SK-N-SH (cell line): ENCODE measurements around the gene GRAMD2A. TPM values are rescaled to one million over a fixed set of nuclear protein-coding genes. Genes with fewer than 3 reads are reported as not detected.

ENCODE experiments used
- CTCF ChIA-PET: fragments of 300-600, 350-600 bp; formaldehyde crosslinking; extraction: SDS; loops from one replicate; lab custom pipeline; 2021; lab: Yijun Ruan, JAX
- POLR2A ChIA-PET: fragments of 350-600 bp; sonication (Branson Sonifier 250); formaldehyde crosslinking; extraction: SDS; loops from one replicate; lab custom pipeline; 2020; ENCODE audit warnings: antibody characterized with exemption, inconsistent platforms; lab: Yijun Ruan, JAX
- DNase-seq: peaks from one replicate; pipeline ENCODE4 v3.0.0; 2012
- H2AFZ ChIP-seq: fragments of 200-600 bp; sonication (generic); 2 replicates; pipeline ENCODE4 v1.8.1; 2016; ENCODE audit warnings: antibody characterized with exemption, mild to moderate bottlenecking, low read depth
- H3F3A ChIP-seq: fragments of 200-600 bp; sonication (generic); replicated peaks from 2 replicates; pipeline ENCODE3; 2016; ENCODE audit warnings: antibody characterized with exemption, mild to moderate bottlenecking; ENCODE audit not compliant: insufficient read depth
- H3K27ac ChIP-seq, 2 experiments: fragments of 200-500 bp in 1 of 2; fragments of 200-600 bp in 1 of 2; sonication (Bioruptor generic) in 1 of 2; sonication (generic), shearing (Covaris generic) in 1 of 2; 2 replicates each; pipeline versions ENCODE4 v1.5.1 to v1.6.1; 2014 to 2016; ENCODE audit warnings: low read depth in 2 of 2, inconsistent platforms in 1 of 2, low read length in 1 of 2, mild to moderate bottlenecking in 1 of 2, mixed read lengths in 1 of 2
- H3K27me3 ChIP-seq: fragments of 200-600 bp; sonication (generic), shearing (Covaris generic); 2 replicates; pipeline ENCODE4 v1.6.1; 2016; ENCODE audit warnings: mixed run types; ENCODE audit not compliant: insufficient read depth
- H3K36me3 ChIP-seq, 2 experiments: fragments of 200-500 bp in 1 of 2; fragments of 200-600 bp in 1 of 2; sonication (Bioruptor generic) in 1 of 2; sonication (generic) in 1 of 2; replicated peaks in 1 of 2; 2 replicates each; pipeline versions ENCODE3 to v1.5.1; 2014 to 2016; ENCODE audit warnings: low read length in 1 of 2, mild to moderate bottlenecking in 1 of 2; ENCODE audit not compliant: insufficient read depth in 2 of 2, control insufficient read depth in 1 of 2
- H3K4me1 ChIP-seq, 2 experiments: fragments of 200-500 bp in 1 of 2; fragments of 200-600 bp in 1 of 2; sonication (Bioruptor generic) in 1 of 2; sonication (generic), shearing (Covaris generic) in 1 of 2; 2 replicates each; pipeline versions ENCODE4 v1.5.1 to v1.6.1; 2014 to 2016; ENCODE audit warnings: low read depth in 1 of 2, low read length in 1 of 2, mixed run types in 1 of 2; ENCODE audit not compliant: insufficient read depth in 2 of 2, control insufficient read depth in 1 of 2
- H3K4me2 ChIP-seq: fragments of 200-600 bp; sonication (generic), shearing (Covaris generic); 2 replicates; pipeline ENCODE4 v1.6.1; 2017; ENCODE audit warnings: mixed run types
- H3K4me3 ChIP-seq, 2 experiments: fragments of 200-500 bp in 1 of 2; fragments of 200-600 bp in 1 of 2; sonication (Bioruptor generic) in 1 of 2; sonication (generic), shearing (Covaris generic) in 1 of 2; 2 replicates each; pipeline versions ENCODE4 v1.5.1 to v1.8.1; 2014 to 2016; ENCODE audit warnings: low read depth in 2 of 2, inconsistent platforms in 1 of 2, low read length in 1 of 2, mild to moderate bottlenecking in 1 of 2, mixed read lengths in 1 of 2, moderate library complexity in 1 of 2
- H3K79me2 ChIP-seq: fragments of 200-600 bp; sonication (generic); 2 replicates; pipeline ENCODE4 v1.8.1; 2017; ENCODE audit warnings: mild to moderate bottlenecking; ENCODE audit not compliant: insufficient read depth
- H3K9ac ChIP-seq: fragments of 200-600 bp; sonication (generic); 2 replicates; pipeline ENCODE4 v1.6.1; 2017; ENCODE audit warnings: mixed run types
- H3K9me2 ChIP-seq: fragments of 200-600 bp; sonication (generic); 2 replicates; pipeline ENCODE4 v1.6.1; 2017; ENCODE audit warnings: mixed run types
- H3K9me3 ChIP-seq: fragments of 200-600 bp; sonication (generic); 2 replicates; pipeline ENCODE4 v1.6.1; 2017; ENCODE audit warnings: mixed run types, mild to moderate bottlenecking, moderate library complexity
- H4K20me1 ChIP-seq: fragments of 200-600 bp; sonication (generic); 2 replicates; pipeline ENCODE4 v1.6.1; 2017; ENCODE audit warnings: mild to moderate bottlenecking, mixed run types; ENCODE audit not compliant: insufficient read depth
- CHD2 ChIP-seq: fragments of 150-350 bp; IDR thresholded peaks from 2 replicates; pipeline ENCODE4 v1.6.1; 2018; ENCODE audit warnings: low read length; ENCODE audit not compliant: partially characterized antibody
- GABPA ChIP-seq: IDR thresholded peaks from 2 replicates; pipeline ENCODE4 v1.4.0; 2012; ENCODE audit warnings: low read depth, mild to moderate bottlenecking
- GATA2 ChIP-seq: sonication (generic); formaldehyde crosslinking; IDR thresholded peaks from 2 replicates; pipeline ENCODE4 v1.5.0; 2020; ENCODE audit warnings: mild to moderate bottlenecking, missing genetic modification reagents
- MXI1 ChIP-seq: IDR thresholded peaks from 2 replicates; pipeline ENCODE4 v1.6.1; 2012; ENCODE audit warnings: mild to moderate bottlenecking, low read depth, low read length, improper control_type of control experiment
- NFIC ChIP-seq: IDR thresholded peaks from 2 replicates; pipeline ENCODE4 v1.4.0; 2012; ENCODE audit warnings: borderline replicate concordance
- NRF1 ChIP-seq: IDR thresholded peaks from 2 replicates; pipeline ENCODE4 v1.6.1; 2012; ENCODE audit warnings: low read depth, mild to moderate bottlenecking, low read length
- POLR2AphosphoS5 ChIP-seq: IDR thresholded peaks from 2 replicates; pipeline ENCODE4 v1.6.1; 2012; ENCODE audit warnings: low read depth, low read length
- RAD21 ChIP-seq: IDR thresholded peaks from 2 replicates; pipeline ENCODE4 v1.6.1; 2012; ENCODE audit warnings: mild to moderate bottlenecking, low read length
- REST ChIP-seq: IDR thresholded peaks from 2 replicates; pipeline ENCODE4 v1.6.1; 2012; ENCODE audit warnings: mild to moderate bottlenecking, low read depth, low read length, moderate library complexity
- RXRA ChIP-seq: IDR thresholded peaks from 2 replicates; pipeline ENCODE4 v1.4.0; 2012; ENCODE audit warnings: low read depth, mild to moderate bottlenecking, borderline replicate concordance
- SIN3A ChIP-seq: IDR thresholded peaks from 2 replicates; pipeline ENCODE4 v1.6.1; 2012; ENCODE audit warnings: low read depth, mild to moderate bottlenecking, low read length, moderate library complexity, borderline replicate concordance
- TEAD4 ChIP-seq: IDR thresholded peaks from 2 replicates; pipeline ENCODE4 v1.4.0; 2012; ENCODE audit warnings: mild to moderate bottlenecking, borderline replicate concordance; ENCODE audit not compliant: insufficient read depth
- USF2 ChIP-seq: fragments of 150-350 bp; IDR thresholded peaks from 2 replicates; pipeline ENCODE4 v1.6.1; 2017; ENCODE audit warnings: antibody characterized with exemption, low read length, low read depth, borderline replicate concordance
- YY1 ChIP-seq: IDR thresholded peaks from 2 replicates; pipeline ENCODE4 v1.4.0; 2012; ENCODE audit warnings: low read depth, mild to moderate bottlenecking
- WGBS: methylation state at CpG from one replicate; pipeline ENCODE4 v1.1.6; 2017; ENCODE audit warnings: low lambda C conversion rate; 5-methylcytosine and 5-hydroxymethylcytosine counted together
- polyA plus RNA-seq, 3 experiments: library from polyadenylated mRNA; depleted of rRNA; stranded (reverse); fragments of >200 nt; gene quantifications; 2 replicates each; pipeline ENCODE4 v1.2.3, GENCODE V29; 2012
- TF ChIP-seq, protein P1 (sequence below): IDR thresholded peaks from 2 replicates; pipeline ENCODE4 v1.4.0; 2012; ENCODE audit warnings: low read depth, borderline replicate concordance

Gene GRAMD2A
- polyA plus RNA-seq, 1 of the 3 experiments (the other 2 are of a cell fraction) = 0.10 TPM

GRCh38 chr15:72124218-72124617 is 73.4 kb downstream of the GRAMD2A start:
- Histone ChIP-seq H3K79me2 (0 out of 2 replicates have a peak, but pooled peaks cover 13% of the 10 kb centered on the region), H3K4me3 (no peak overlapping the region), H3K9me2 (no peaks in the 10 kb centered on the region), H3K27ac (no peak overlapping the region), H2AFZ (no peak overlapping the region)
- POLR2A ChIA-PET = no interaction called here
- TF ChIP-seq TEAD4 = no peak
- no peak for TF ChIP-seq NFIC
- TF ChIP-seq NRF1 = no peak
- no peak for TF ChIP-seq POLR2AphosphoS5
- TF ChIP-seq RXRA = no peak
- TF ChIP-seq GATA2 (CRISPR knock-in tag) = no peak
- no peak for TF ChIP-seq CHD2
- no peak for TF ChIP-seq GABPA
- no peak for TF ChIP-seq USF2
- no peak for TF ChIP-seq REST
- TF ChIP-seq MXI1 = no peak
- no peak for TF ChIP-seq SIN3A
- no peak for TF ChIP-seq YY1
- TF ChIP-seq, protein P1, sequence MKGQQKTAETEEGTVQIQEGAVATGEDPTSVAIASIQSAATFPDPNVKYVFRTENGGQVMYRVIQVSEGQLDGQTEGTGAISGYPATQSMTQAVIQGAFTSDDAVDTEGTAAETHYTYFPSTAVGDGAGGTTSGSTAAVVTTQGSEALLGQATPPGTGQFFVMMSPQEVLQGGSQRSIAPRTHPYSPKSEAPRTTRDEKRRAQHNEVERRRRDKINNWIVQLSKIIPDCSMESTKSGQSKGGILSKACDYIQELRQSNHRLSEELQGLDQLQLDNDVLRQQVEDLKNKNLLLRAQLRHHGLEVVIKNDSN = no peak
- TF ChIP-seq RAD21 = no peak
- TF ChIP-seq, all 33 proteins: peak for 0
- WGBS = 35% methylated on average over 1 of the region's 1 CpG
- peaks cover 0 to 2% of the 10 kb centered on the region in 2 experiments; a peak in 2 of 4 replicates for H3K4me1 ChIP-seq
- H3K27me3 ChIP-seq = no peaks in the 10 kb centered on the region
- CTCF ChIA-PET = interaction anchor here (1.4 kb wide), 1 partner anchor 32 kb away, joined by 4 read pairs; no protein-coding TSS in a partner anchor
- DNase-seq = no peak
- H3K9me3 ChIP-seq = no peaks in the 10 kb centered on the region
- no peaks in the 10 kb centered on the region for H4K20me1 ChIP-seq
- H3K4me2 ChIP-seq = no peak overlapping the region
- peaks cover 10% of the 10 kb centered on the region for H3F3A ChIP-seq
- H3K9ac ChIP-seq = no peak overlapping the region
- no peaks in the 10 kb centered on the region for H3K36me3 ChIP-seq
